HG02884 (cell line): ENCODE results near the gene AOC1.

Experiments used
- ATAC-seq: cut with Tn5 transposase; IDR thresholded peaks from one replicate; pipeline ENCODE4 v1.9.1; 2021; ENCODE audit warnings: mild to moderate bottlenecking, moderate library complexity; ENCODE audit not compliant: unreplicated experiment

AOC1 gene

GRCh38 chr7:150856303-150857275 lies 4.3 kb downstream of the AOC1 start:
- ATAC-seq, result no peak

- ATAC-seq, result no peak
Observed at GRCh38 chr7:150857276-150858055, 5.1 kb downstream of the AOC1 start.

- ATAC-seq, result no peak
Observed at GRCh38 chr7:150858236-150859197, 6.2 kb downstream of the AOC1 start.

- no peak for ATAC-seq
Observed at GRCh38 chr7:150860291-150860977, 8.1 kb downstream of the AOC1 start.

- ATAC-seq, result no peak
Observed at GRCh38 chr7:150860978-150861295, 8.6 kb downstream of the AOC1 start.

GRCh38 chr7:150862356-150862755 lies 10.0 kb downstream of the AOC1 start:
- ATAC-seq, result no peak

- ATAC-seq, result no peak
Observed at GRCh38 chr7:150863946-150864345, 11.6 kb downstream of the AOC1 start.

- ATAC-seq, result no peak
Observed at GRCh38 chr7:150866932-150867564, 14.7 kb downstream of the AOC1 start.

- ATAC-seq, result no peak
Observed at GRCh38 chr7:150867605-150868004, 15.3 kb downstream of the AOC1 start.

- no peak for ATAC-seq
Observed at GRCh38 chr7:150869467-150869866, 17.1 kb downstream of the AOC1 start.

- ATAC-seq, result no peak
Observed at GRCh38 chr7:150871601-150872000, 19.3 kb downstream of the AOC1 start.

- ATAC-seq, result no peak
Observed at GRCh38 chr7:150874401-150875198, 22.3 kb downstream of the AOC1 start.

GRCh38 chr7:150875791-150876190 lies 23.5 kb downstream of the AOC1 start:
- no peak for ATAC-seq

- ATAC-seq, result no peak
Observed at GRCh38 chr7:150876817-150877526, 24.7 kb downstream of the AOC1 start.

GRCh38 chr7:150877536-150877935 lies 25.2 kb downstream of the AOC1 start:
- ATAC-seq, result no peak

GRCh38 chr7:150879345-150879744 lies 27.0 kb downstream of the AOC1 start:
- no peak for ATAC-seq

- ATAC-seq, result no peak
Observed at GRCh38 chr7:150881189-150881588, 28.9 kb downstream of the AOC1 start.

GRCh38 chr7:150890853-150891584 lies 38.7 kb downstream of the AOC1 start:
- no peak for ATAC-seq
